ENCODE data around the gene SPTBN4. TPM values are rescaled to one million over a fixed set of nuclear protein-coding genes. Genes with fewer than 3 reads are reported as not detected.

SPTBN4 gene
- total and polyA plus RNA-seq, 2 of the 4 experiments (the other 2 are of a cell fraction) = 0.72 to 0.91 TPM

GRCh38 chr19:40611096-40611495 lies 144.3 kb downstream of the SPTBN4 start:
- BruUV-seq (replicated peaks) = no TSS peak

More at GRCh38 chr19:40611096-40611495, 144.3 kb downstream of the SPTBN4 start:
- H2BK15ac ChIP-seq (ENCODE audit: low read depth, low read length) = no peak overlapping the region
- CTCF ChIA-PET = no interaction called here
- WGBS, 2 experiments (ENCODE audit: extremely low coverage in 2 of 2, insufficient read length in 1 of 2) = 100% methylated on average over 1 of the region's 15 CpGs; no CpG with 5 or more reads in 1 of the 2 experiments
- intact Hi-C loops (cut with micrococcal nuclease) (no loop called here), in situ Hi-C loops (cut with MboI; ENCODE audit: low sequenced_read_pairs) (no loop called here), dilution Hi-C loops (cut with HindIII; ENCODE audit: low sequenced_read_pairs, unreplicated experiment) (no loop called here)
- no peak overlapping the region for H2BK5ac ChIP-seq (ENCODE audit: low read depth, low read length, poor library complexity, severe bottlenecking)
- H2AK9ac ChIP-seq (replicated peaks; ENCODE audit: low read depth, low read length, poor library complexity) = no peak overlapping the region
- H3K4me2 ChIP-seq (ENCODE audit: low read depth, low read length) = no peak overlapping the region
- no peak overlapping the region for H3K9ac ChIP-seq (ENCODE audit: low read depth, low read length)
- H3K23ac ChIP-seq (ENCODE audit: low read depth, low read length) = no peak overlapping the region
- H3K27ac ChIP-seq (ENCODE audit: insufficient read depth, low read length) = no peak overlapping the region
- H3K9me3 ChIP-seq (ENCODE audit: control insufficient read depth, insufficient read depth, low read length) = no peaks in the 10 kb centered on the region
- no peak overlapping the region for H3K56ac ChIP-seq (ENCODE audit: extremely low read depth, insufficient read depth, low read length)
- no peak for ATAC-seq (ENCODE audit: low read depth)
- no peaks in the 10 kb centered on the region for H3K27me3 ChIP-seq (ENCODE audit: control insufficient read depth, insufficient read depth, low read length)
- H4K91ac ChIP-seq (ENCODE audit: insufficient read depth, low read depth, low read length) = no peak overlapping the region
- H3K18ac ChIP-seq (ENCODE audit: low read depth, low read length) = no peak overlapping the region
- no peak for TF ChIP-seq CHD1 (IDR thresholded peaks at IDR 0.05; ENCODE audit: low read depth, low read length)
- no peak for TF ChIP-seq RAD21 (IDR thresholded peaks at IDR 0.05; ENCODE audit: low read length)
- TF ChIP-seq SMC3 (IDR thresholded peaks at IDR 0.05; ENCODE audit: low read depth, low read length) = no peak
- TF ChIP-seq RCOR1 (IDR thresholded peaks at IDR 0.05; ENCODE audit: insufficient replicate concordance, low read length) = no peak
- TF ChIP-seq MAZ (IDR thresholded peaks at IDR 0.05; ENCODE audit: borderline replicate concordance, low read depth, low read length) = no peak
- no peak for TF ChIP-seq CTCF (conservative IDR thresholded peaks at IDR 0.05; ENCODE audit: low read depth, low read length)
- no peak overlapping the region for H2AFZ ChIP-seq (replicated peaks; ENCODE audit: low read length, poor library complexity)
- POLR2A ChIA-PET (ENCODE audit: unreplicated experiment) = no interaction called here
- no peak overlapping the region for H3K4ac ChIP-seq (ENCODE audit: low read depth, low read length)
- H3K14ac ChIP-seq (replicated peaks; ENCODE audit: low read depth, low read length) = no peak overlapping the region
- no peak for DNase-seq
- H4K20me1 ChIP-seq (ENCODE audit: insufficient read depth, low read length) = peaks cover 3% of the 10 kb centered on the region; the same call in 1 of the 2 replicates
- peaks cover 4 to 10% of the 10 kb centered on the region in 2 experiments for H3K79me1 ChIP-seq (ENCODE audit: low read depth in 1 of 2, low read length in 2 of 2)
- no peak overlapping the region for H4K8ac ChIP-seq (ENCODE audit: low read depth in 2 of 2, low read length in 2 of 2)
- H3K36me3 ChIP-seq (ENCODE audit: control insufficient read depth, insufficient read depth, low read length) = peaks cover 29% of the 10 kb centered on the region
- H2BK120ac ChIP-seq (ENCODE audit: low read depth, low read length) = no peak overlapping the region
- 0 out of 2 replicates have a peak overlapping the region, but pooled peaks have one; percentile 37 for H2AK5ac ChIP-seq (ENCODE audit: low read depth, low read length)
- peaks cover 6% of the 10 kb centered on the region; the same call in 1 of the 2 replicates for H3K4me1 ChIP-seq (ENCODE audit: control insufficient read depth, insufficient read depth, low read length)
- no peak overlapping the region for H2BK20ac ChIP-seq (ENCODE audit: low read depth, low read length)
- no peak overlapping the region for H4K5ac ChIP-seq (ENCODE audit: low read depth, low read length)
- H3K9me1 ChIP-seq (ENCODE audit: insufficient read depth, low read length) = peaks cover 7% of the 10 kb centered on the region
- H3K4me3 ChIP-seq (ENCODE audit: insufficient read depth, low read depth, low read length) = no peak overlapping the region
